ENCODE measurements around the gene GID4.

DNA sequence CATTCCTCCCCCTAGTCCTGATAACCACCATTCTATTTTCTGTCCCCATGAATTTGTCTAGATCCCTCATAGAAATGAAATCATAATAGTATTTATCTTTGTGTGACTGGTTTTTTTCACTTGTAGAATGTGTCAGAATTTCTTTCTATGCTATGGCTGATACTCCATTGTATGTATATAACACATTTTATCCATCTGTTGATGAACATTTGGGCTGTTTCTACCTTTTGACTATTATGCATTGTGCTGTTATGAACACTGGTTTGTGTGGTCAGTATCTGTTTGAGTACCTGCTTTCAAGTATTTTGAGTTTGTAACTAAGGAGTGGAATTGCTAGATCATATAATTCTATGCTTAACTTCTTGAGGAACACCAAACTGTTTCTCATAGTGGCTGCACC lies 32.5 kb downstream of the GID4 start:
- TF ChIP-seq, protein P1, sequence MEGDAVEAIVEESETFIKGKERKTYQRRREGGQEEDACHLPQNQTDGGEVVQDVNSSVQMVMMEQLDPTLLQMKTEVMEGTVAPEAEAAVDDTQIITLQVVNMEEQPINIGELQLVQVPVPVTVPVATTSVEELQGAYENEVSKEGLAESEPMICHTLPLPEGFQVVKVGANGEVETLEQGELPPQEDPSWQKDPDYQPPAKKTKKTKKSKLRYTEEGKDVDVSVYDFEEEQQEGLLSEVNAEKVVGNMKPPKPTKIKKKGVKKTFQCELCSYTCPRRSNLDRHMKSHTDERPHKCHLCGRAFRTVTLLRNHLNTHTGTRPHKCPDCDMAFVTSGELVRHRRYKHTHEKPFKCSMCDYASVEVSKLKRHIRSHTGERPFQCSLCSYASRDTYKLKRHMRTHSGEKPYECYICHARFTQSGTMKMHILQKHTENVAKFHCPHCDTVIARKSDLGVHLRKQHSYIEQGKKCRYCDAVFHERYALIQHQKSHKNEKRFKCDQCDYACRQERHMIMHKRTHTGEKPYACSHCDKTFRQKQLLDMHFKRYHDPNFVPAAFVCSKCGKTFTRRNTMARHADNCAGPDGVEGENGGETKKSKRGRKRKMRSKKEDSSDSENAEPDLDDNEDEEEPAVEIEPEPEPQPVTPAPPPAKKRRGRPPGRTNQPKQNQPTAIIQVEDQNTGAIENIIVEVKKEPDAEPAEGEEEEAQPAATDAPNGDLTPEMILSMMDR (IDR thresholded peaks at IDR 0.05): no peak
- TF ChIP-seq POLR2A (IDR thresholded peaks at IDR 0.05): no peak

Measured in body of pancreas (tissue), 4 donors.